HG03045 (cell line): Measurements from ENCODE around the gene IL1RN.

ENCODE experiments used
- ATAC-seq: cut with Tn5 transposase; IDR thresholded peaks from one replicate; pipeline ENCODE4 v1.9.1; 2021; ENCODE audit warnings: mild to moderate bottlenecking, moderate library complexity; ENCODE audit not compliant: unreplicated experiment

Gene IL1RN

GRCh38 chr2:113155331-113155730 lies 27.9 kb downstream of the IL1RN start:
- no peak for ATAC-seq

- ATAC-seq: no peak
Measured at GRCh38 chr2:113156278-113157117, 29.1 kb downstream of the IL1RN start.

- no peak for ATAC-seq
Measured at GRCh38 chr2:113157118-113157896, 29.9 kb downstream of the IL1RN start.

- no peak for ATAC-seq
Measured at GRCh38 chr2:113157897-113158753, 30.7 kb downstream of the IL1RN start.

GRCh38 chr2:113158884-113159553 lies 31.6 kb downstream of the IL1RN start:
- no peak for ATAC-seq

GRCh38 chr2:113160248-113160647 lies 32.9 kb downstream of the IL1RN start:
- ATAC-seq: no peak

- ATAC-seq: no peak
Measured at GRCh38 chr2:113160962-113161361, 33.6 kb downstream of the IL1RN start.

- ATAC-seq: no peak
Measured at GRCh38 chr2:113162173-113162572, 34.8 kb downstream of the IL1RN start.

- ATAC-seq: no peak
Measured at GRCh38 chr2:113162869-113163268, 35.5 kb downstream of the IL1RN start.

- ATAC-seq: no peak
Measured at GRCh38 chr2:113164215-113164929, 37.0 kb downstream of the IL1RN start.

GRCh38 chr2:113164930-113165585 lies 37.7 kb downstream of the IL1RN start:
- no peak for ATAC-seq

- ATAC-seq: no peak
Measured at GRCh38 chr2:113166187-113166645, 38.8 kb downstream of the IL1RN start.

- no peak for ATAC-seq
Measured at GRCh38 chr2:113167115-113167932, 39.9 kb downstream of the IL1RN start.

GRCh38 chr2:113167962-113168340 lies 40.6 kb downstream of the IL1RN start:
- no peak for ATAC-seq

- ATAC-seq: no peak
Measured at GRCh38 chr2:113169002-113169530, 41.7 kb downstream of the IL1RN start.

- ATAC-seq: no peak
Measured at GRCh38 chr2:113169586-113169985, 42.2 kb downstream of the IL1RN start.

GRCh38 chr2:113171334-113172075 lies 44.1 kb downstream of the IL1RN start:
- no peak for ATAC-seq
